Neural cell (in vitro differentiated cells): ENCODE data around the gene GEMIN2. TPM values are rescaled to one million over a fixed set of nuclear protein-coding genes. Genes with fewer than 3 reads are reported as not detected.

Experiments
- H2AFZ ChIP-seq: fragments of 200-600, 300-800 bp; sonication (generic), shearing (Covaris generic); 2 replicates; pipeline ENCODE4 v1.6.0; 2014; ENCODE audit warnings: low read depth, mild to moderate bottlenecking, antibody characterized with exemption, low read length, moderate library complexity
- H3F3A ChIP-seq: fragments of 200-600 bp; shearing (Covaris generic); 2 replicates; pipeline ENCODE4 v1.6.1; 2016; ENCODE audit warnings: mild to moderate bottlenecking, moderate library complexity, mixed read lengths, antibody characterized with exemption, low read length; ENCODE audit not compliant: insufficient read depth, poor library complexity, severe bottlenecking
- H3K27ac ChIP-seq: fragments of 200-600, 300-800 bp; sonication (generic), shearing (Covaris generic); 2 replicates; pipeline ENCODE4 v1.5.1; 2014; ENCODE audit warnings: mild to moderate bottlenecking, low read length, moderate library complexity
- H3K27me3 ChIP-seq: fragments of 300-800, 200-600 bp; sonication (generic), shearing (Covaris generic); 2 replicates; pipeline ENCODE4 v1.6.0; 2014; ENCODE audit warnings: mild to moderate bottlenecking, low read depth, low read length, moderate library complexity; ENCODE audit not compliant: insufficient read depth
- H3K36me3 ChIP-seq: fragments of 300-800, 200-600 bp; sonication (generic), shearing (Covaris generic); 2 replicates; pipeline ENCODE4 v1.5.1; 2014; ENCODE audit warnings: mild to moderate bottlenecking, antibody characterized with exemption, low read length, moderate library complexity; ENCODE audit not compliant: insufficient read depth
- H3K4me2 ChIP-seq: fragments of 300-800, 200-600 bp; sonication (generic), shearing (Covaris generic); 2 replicates; pipeline ENCODE4 v1.6.0; 2014; ENCODE audit warnings: mild to moderate bottlenecking, low read length
- H3K4me3 ChIP-seq: fragments of 300-800, 200-600 bp; sonication (generic), shearing (Covaris generic); 2 replicates; pipeline ENCODE4 v1.5.1; 2014; ENCODE audit warnings: mild to moderate bottlenecking, low read length, moderate library complexity
- H3K79me2 ChIP-seq: fragments of 200-600 bp; shearing (Covaris generic); replicated peaks from 2 replicates; pipeline ENCODE4 v1.6.0; 2014; ENCODE audit warnings: mild to moderate bottlenecking, low read length, moderate library complexity; ENCODE audit not compliant: insufficient read depth
- H3K9ac ChIP-seq: fragments of 300-800, 200-600 bp; sonication (generic), shearing (Covaris generic); 2 replicates; pipeline ENCODE4 v1.6.1; 2016; ENCODE audit warnings: mild to moderate bottlenecking, low read length, mixed read lengths
- H3K9me2 ChIP-seq: fragments of 200-600 bp; shearing (Covaris generic); 2 replicates; pipeline ENCODE4 v1.6.1; 2016; ENCODE audit warnings: mild to moderate bottlenecking, low read length, mixed read lengths; ENCODE audit not compliant: insufficient read depth
- H3K9me3 ChIP-seq: fragments of 200-600, 300-800 bp; sonication (generic), shearing (Covaris generic); 2 replicates; pipeline ENCODE4 v1.6.1; 2016; ENCODE audit warnings: mild to moderate bottlenecking, mixed run types, low read length, moderate library complexity, mixed read lengths
- H4K20me1 ChIP-seq: fragments of 200-600 bp; shearing (Covaris generic); 2 replicates; pipeline ENCODE4 v1.6.1; 2016; ENCODE audit warnings: mild to moderate bottlenecking, mixed run types; ENCODE audit not compliant: insufficient read depth
- CTCF ChIP-seq: fragments of 450-650 bp; IDR thresholded peaks from 2 replicates; pipeline ENCODE4 v1.5.1; 2014; ENCODE audit warnings: antibody characterized with exemption, mild to moderate bottlenecking, moderate library complexity; ENCODE audit not compliant: poor library complexity, severe bottlenecking
- EP300 ChIP-seq: fragments of 450-650 bp; conservative IDR thresholded peaks from 2 replicates; pipeline ENCODE4 v1.6.1; 2014; ENCODE audit warnings: antibody characterized with exemption, mild to moderate bottlenecking, moderate library complexity; ENCODE audit not compliant: poor library complexity, severe bottlenecking
- EZH2 ChIP-seq: fragments of 200-600, 300-800 bp; shearing (Covaris generic), sonication (generic); IDR thresholded peaks from 2 replicates; pipeline ENCODE4 v1.6.1; 2014; ENCODE audit warnings: antibody characterized with exemption, low read length, borderline replicate concordance, mild to moderate bottlenecking; ENCODE audit not compliant: insufficient read depth, poor library complexity, severe bottlenecking
- MXI1 ChIP-seq: fragments of 450-650 bp; conservative IDR thresholded peaks from 2 replicates; pipeline ENCODE4 v1.6.1; 2014; ENCODE audit warnings: antibody characterized with exemption, mild to moderate bottlenecking; ENCODE audit not compliant: poor library complexity, severe bottlenecking
- POLR2AphosphoS5 ChIP-seq: IDR thresholded peaks from 2 replicates; pipeline ENCODE4 v1.6.1; 2012
- RAD21 ChIP-seq: fragments of 450-650 bp; conservative IDR thresholded peaks from 2 replicates; pipeline ENCODE4 v1.6.1; 2014; ENCODE audit warnings: antibody characterized with exemption, mild to moderate bottlenecking, moderate library complexity
- REST ChIP-seq: IDR thresholded peaks from 2 replicates; pipeline ENCODE4 v1.6.1; 2012; ENCODE audit warnings: borderline replicate concordance
- SMC3 ChIP-seq: fragments of 450-650 bp; conservative IDR thresholded peaks from 2 replicates; pipeline ENCODE4 v1.6.1; 2014; ENCODE audit warnings: antibody characterized with exemption, mild to moderate bottlenecking, moderate library complexity; ENCODE audit not compliant: poor library complexity
- TAF1 ChIP-seq: IDR thresholded peaks from 2 replicates; pipeline ENCODE4 v1.6.1; 2012; ENCODE audit warnings: low read depth
- polyA plus RNA-seq: library from polyadenylated mRNA; depleted of rRNA; stranded (reverse); fragments of >200 nt; gene quantifications from 2 replicates; pipeline ENCODE4 v1.2.3, GENCODE V29; 2014

The GEMIN2 gene
- polyA plus RNA-seq, 1 donor from 2014 or later, result 88.2 TPM

GRCh38 chr14:39169541-39169900 is 55.4 kb downstream of the GEMIN2 start:
- Histone ChIP-seq H2AFZ (peak overlapping the region; percentile 93), H3K9me3 (no peaks in the 10 kb centered on the region), H4K20me1 (no peaks in the 10 kb centered on the region), H3K9me2 (no peaks in the 10 kb centered on the region), H3K9ac (peak overlapping the region; percentile 90), H3K27ac (peak overlapping the region; percentile 89), H3F3A (peaks cover 3% of the 10 kb centered on the region), H3K4me3 (peak overlapping the region; percentile 85), H3K4me2 (peak overlapping the region; percentile 85), H3K36me3 (no peaks in the 10 kb centered on the region), H3K79me2 (peaks cover 40% of the 10 kb centered on the region), H3K27me3 (no peaks in the 10 kb centered on the region)
- no peak for TF ChIP-seq EZH2
- TF ChIP-seq TAF1, result no peak
- no peak for TF ChIP-seq EP300
- TF ChIP-seq CTCF, result no peak
- no peak for TF ChIP-seq POLR2AphosphoS5
- TF ChIP-seq MXI1, result no peak
- TF ChIP-seq RAD21, result no peak
- no peak for TF ChIP-seq SMC3
- no peak for TF ChIP-seq REST

- no peak overlapping the region for H3K9ac ChIP-seq
- H3K79me2 ChIP-seq, result peaks cover 32% of the 10 kb centered on the region
- H4K20me1 ChIP-seq, result no peaks in the 10 kb centered on the region
- H3K27me3 ChIP-seq, result no peaks in the 10 kb centered on the region
- H3K27ac ChIP-seq, result no peak overlapping the region
- H3K9me3 ChIP-seq, result no peaks in the 10 kb centered on the region
- H2AFZ ChIP-seq, result no peak overlapping the region
- H3F3A ChIP-seq, result peaks cover 3% of the 10 kb centered on the region
- H3K36me3 ChIP-seq, result no peaks in the 10 kb centered on the region
- TF ChIP-seq SMC3 (no peak), POLR2AphosphoS5 (no peak), RAD21 (no peak), EP300 (no peak), REST (no peak), MXI1 (no peak), EZH2 (no peak), CTCF (no peak), TAF1 (no peak)
- no peak overlapping the region for H3K4me3 ChIP-seq
- no peaks in the 10 kb centered on the region for H3K9me2 ChIP-seq
- H3K4me2 ChIP-seq, result no peak overlapping the region
Observed at GRCh38 chr14:39173198-39173597, 59.1 kb downstream of the GEMIN2 start.
